NCI-H128 (cell line): ENCODE results near the gene TSC2.

Experiments
- DNase-seq: peaks from one replicate; lab custom pipeline; 2025; ENCODE audit not compliant: unreplicated experiment; lab: John Stamatoyannopoulos, UW

TSC2 gene

DNA sequence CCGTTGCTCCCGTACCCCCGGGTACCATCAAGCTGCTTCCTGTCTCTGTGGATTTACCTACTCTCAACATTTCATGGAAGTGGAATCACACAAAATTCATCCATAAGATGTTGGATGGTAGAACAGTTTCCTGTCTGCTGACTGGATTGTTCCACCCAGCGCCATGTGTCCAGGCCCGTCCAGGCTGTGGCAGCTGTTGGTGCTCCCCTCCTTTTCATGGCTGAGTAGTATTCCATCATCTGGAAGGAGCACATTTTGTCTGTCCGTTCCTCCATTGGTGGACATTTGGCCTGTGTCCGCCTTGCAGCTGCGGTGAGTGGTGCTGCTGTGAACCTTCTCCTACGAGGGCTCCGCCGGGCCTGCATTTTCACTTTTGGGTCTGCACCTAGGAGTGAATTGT, 18.4 kb downstream of the TSC2 start:
- no peak for DNase-seq

DNA sequence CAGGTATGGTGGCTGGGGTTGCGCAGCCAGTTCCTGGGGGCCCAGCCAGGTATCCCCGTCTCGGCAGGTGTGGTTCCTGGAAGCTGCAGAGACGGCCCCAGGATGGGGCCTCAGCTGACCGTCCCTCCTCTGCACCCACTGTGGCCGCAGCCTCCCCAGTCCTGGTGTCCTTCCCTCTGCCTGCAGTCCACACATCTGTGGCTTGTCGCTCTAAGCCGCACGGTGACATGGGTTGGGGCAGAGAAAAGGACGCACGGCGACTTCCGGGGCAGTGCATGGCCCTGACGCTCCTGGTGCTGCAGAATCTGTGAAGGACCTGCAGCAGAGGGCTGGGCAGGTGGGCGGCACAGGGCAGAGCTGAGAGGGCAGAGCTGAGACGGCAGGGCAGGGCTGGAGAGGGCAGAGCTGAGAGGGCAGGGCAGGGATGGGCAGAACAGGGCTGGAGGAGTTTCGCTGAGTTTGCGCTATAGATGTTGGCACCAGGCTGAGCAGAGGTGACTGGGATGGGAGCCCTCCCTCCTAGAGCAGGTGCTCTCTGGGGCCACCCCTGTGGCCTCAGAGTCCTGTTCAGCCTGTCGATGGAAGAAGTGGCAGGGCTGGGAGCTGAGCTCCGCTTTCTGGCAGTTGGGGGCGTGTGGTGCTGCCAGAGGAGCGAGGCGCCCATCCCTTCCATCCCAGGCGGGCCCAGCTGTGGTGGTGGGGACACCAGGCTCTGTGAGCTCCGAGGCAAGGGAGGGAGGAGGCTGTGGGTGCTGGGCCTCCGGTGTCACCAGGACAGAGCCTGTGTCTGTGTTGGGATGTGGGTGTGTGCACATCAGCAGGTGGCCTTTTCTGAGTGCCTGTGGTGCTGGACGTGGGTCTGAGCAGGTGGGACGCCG, 23.0 kb downstream of the TSC2 start:
- no peak for DNase-seq

DNA sequence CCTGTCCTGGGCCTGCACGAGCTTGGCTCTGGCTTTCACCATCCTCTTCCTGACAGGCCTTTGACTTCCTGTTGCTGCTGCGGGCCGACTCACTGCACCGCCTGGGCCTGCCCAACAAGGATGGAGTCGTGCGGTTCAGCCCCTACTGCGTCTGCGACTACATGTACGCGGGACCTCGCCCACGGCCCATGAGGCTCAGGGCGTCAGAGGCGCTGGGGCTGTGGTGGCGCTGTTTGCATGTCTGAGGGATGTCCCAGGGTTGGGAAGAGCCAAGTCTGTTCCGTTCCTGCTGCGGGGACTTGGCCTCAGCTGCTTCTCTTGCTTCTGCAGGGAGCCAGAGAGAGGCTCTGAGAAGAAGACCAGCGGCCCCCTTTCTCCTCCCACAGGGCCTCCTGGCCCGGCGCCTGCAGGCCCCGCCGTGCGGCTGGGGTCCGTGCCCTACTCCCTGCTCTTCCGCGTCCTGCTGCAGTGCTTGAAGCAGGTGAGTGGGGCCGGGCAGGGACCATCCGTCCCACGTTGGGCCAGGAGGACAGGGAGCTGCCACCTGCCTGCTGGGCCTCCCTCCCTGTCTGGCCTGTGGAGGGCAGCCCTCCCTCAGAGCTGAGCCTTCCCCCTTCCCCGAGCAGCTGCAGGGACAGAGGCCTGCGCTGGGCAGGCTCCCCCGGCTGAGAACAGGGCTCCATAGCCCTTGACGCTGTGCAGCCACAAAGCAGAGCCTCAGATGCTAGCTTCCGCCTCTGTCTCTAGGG, 23.8 kb downstream of the TSC2 start:
- DNase-seq: no peak

DNA sequence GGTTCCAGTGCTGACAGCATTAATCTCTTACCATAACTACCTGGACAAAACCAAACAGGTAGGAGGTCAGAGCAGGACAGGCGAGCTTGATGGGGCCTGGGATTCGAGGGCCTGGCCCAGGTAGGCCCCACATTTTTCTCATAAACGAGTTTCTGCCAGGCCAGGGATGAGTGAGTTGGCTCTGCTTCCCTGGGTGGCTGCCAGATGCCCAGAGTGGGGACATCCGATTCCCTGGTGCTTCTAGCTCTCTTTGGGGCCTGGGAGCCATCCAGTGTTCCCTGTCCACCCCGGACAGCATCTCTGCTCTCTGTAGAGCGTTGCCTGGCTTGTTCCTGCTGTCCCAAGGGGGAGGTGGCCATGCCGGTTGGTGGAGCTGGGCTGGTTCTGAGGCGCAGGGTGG, 25.1 kb downstream of the TSC2 start:
- DNase-seq: no peak

DNA sequence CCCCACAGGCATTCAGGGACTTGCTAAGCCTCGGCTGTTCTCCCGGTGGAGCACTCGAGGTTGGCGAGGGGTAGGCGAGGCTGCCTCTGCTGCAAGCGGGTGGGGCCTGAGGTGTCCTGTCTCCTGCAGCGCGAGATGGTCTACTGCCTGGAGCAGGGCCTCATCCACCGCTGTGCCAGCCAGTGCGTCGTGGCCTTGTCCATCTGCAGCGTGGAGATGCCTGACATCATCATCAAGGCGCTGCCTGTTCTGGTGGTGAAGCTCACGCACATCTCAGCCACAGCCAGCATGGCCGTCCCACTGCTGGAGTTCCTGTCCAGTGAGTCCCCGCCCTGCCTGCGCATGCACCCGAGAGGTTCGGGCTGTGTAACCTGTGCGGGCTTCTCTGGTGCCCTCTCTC, 26.3 kb downstream of the TSC2 start:
- no peak for DNase-seq

DNA sequence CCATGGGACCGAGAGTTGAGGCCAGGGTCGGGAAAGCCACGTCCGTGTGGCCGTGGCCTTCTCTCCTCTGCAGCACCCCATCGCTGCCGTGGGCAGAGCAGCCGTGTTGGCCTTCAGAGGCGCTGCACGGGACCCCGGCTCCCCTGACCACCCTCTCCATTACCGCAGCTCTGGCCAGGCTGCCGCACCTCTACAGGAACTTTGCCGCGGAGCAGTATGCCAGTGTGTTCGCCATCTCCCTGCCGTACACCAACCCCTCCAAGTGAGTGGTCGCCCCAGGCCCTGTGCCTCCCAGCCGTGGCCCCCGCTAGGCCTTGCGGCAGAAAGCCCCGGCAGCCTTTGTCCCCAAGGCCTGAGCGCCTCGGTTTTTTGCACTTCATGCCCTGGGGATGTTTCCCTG, 27.8 kb downstream of the TSC2 start:
- DNase-seq: no peak

DNA sequence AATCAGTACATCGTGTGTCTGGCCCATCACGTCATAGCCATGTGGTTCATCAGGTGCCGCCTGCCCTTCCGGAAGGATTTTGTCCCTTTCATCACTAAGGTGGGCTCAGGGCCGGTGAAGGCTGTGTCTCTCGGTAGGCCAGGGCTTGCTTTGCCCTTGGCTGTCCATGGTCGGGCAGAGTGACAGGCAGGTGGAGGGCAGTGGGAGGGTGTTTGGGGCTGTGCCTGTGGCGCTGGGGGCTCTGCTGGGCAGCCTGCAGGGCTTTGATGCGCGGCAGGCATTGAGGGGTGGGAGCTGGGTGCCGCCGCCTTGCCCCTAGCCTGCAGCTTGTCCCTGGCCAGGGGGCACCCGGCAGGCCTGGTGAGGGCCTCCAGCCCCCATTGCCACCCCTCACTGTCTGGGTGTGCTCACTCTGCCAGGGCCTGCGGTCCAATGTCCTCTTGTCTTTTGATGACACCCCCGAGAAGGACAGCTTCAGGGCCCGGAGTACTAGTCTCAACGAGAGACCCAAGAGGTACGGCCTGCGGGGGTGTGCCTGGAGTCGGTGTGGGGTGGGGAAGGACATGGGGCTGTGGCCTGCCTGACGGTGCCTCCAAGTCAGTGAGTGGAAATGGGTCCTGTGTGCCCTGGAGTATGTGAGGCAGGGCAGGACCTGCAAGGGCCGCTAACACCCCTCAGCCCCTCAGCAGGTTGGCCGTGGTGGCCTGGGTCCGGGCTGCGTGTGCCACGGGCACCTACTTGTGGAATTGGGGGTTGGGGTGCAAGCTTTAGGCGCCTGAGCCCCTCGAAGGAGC, 28.5 kb downstream of the TSC2 start:
- no peak for DNase-seq

DNA sequence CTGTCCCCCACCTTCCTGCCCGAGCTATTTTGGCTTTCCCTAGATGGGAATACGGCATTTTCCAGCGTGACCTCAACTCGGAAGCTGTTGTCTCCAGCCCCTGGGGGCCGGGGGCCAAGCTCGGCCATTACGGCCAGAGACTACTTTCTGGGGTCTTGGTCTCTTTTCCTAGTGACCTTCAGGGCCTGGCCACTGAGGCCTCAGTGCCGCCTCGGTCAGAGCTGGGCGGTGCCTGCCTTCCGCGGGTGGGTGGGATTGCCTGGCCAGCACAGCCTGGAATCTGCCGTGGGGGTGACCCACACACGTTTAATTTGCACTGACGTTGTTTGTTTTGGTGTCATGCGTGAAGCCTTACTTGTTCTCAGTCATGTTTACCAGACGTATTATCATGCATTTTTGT, 29.2 kb downstream of the TSC2 start:
- no peak for DNase-seq

DNA sequence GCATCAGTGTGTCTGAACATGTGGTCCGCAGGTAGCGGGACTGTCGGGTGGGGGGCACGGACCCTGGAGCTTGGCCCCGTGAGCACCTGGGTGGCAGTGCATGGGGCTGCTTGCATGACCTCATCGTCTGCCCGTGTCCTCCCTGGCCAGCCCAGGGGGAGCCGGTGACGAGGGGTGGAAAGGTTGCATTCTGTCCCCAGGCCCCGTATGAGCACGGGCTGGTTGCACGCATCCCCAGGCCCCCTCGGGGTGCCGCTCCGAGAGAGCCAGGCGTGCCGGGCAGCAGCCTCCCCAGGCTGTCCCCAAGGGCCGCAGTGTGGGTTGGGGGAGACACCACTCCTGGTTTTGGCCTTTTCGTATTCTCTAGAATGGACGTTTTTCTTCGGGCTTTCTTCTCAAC, 29.9 kb downstream of the TSC2 start:
- DNase-seq: no peak

DNA sequence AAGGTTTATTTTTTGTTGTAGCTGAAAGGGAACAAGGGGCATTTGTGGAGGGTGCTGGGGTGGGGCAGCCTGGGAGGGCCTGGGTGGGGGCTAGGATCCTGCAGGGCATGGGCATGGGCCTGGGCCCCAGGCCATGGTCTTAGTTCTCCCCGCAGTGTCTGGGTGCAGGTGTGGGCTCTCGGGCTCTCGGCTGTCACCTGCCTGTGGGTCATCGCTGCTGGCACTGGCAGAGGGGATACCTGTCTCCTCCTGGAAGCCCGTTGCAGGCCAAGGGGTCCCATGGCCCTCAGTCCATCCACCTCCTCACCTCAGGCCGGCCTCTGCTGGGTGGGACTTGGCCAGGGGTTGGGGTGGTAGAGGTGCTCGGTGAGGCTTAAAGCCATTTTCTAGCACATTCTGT, 30.3 kb downstream of the TSC2 start:
- no peak for DNase-seq

DNA sequence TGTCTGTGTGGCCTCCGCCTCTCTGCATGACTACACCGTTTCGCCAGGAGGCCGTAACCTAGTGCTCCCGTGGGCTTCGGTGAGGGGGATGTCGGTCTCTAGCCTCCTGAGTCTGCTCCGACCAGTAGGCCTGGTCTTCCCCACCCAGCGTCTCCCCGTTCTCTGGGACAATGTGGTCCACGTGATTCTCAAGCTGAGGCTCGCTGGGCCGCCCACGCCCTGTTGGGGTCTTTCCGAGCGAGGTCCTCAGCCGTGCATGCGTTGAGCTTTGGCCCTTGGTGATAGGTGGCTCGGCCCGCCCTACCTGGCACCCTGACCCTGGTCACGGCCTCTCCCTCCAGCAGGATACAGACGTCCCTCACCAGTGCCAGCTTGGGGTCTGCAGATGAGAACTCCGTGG, 30.9 kb downstream of the TSC2 start:
- DNase-seq: no peak

DNA sequence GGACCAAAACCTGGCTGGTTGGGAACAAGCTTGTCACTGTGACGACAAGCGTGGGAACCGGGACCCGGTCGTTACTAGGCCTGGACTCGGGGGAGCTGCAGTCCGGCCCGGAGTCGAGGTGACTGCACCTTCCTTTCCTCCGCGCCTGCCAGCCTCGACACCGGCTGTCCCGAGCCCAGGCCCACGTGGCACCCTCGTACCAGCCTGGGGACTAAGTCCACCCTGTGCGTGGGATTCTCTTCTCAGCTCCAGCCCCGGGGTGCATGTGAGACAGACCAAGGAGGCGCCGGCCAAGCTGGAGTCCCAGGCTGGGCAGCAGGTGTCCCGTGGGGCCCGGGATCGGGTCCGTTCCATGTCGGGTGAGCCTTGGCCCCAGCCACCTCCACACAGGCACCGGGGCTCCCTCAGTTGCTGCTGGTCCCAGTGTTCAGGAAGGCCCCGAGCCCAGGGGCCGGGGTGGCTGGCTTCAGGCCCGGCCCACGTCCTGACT, 31.6 kb downstream of the TSC2 start:
- DNase-seq: no peak

DNA sequence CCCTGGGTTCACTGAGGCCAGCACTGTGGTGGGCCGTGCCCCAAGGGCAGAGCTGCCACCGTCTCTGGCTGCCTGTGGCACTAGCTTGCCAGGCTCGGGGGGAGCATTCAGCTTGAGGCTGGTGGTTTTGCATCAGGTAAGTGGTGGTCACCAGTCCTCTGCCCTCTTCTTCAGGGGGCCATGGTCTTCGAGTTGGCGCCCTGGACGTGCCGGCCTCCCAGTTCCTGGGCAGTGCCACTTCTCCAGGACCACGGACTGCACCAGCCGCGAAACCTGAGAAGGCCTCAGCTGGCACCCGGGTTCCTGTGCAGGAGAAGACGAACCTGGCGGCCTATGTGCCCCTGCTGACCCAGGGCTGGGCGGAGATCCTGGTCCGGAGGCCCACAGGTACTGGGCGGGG, 32.2 kb downstream of the TSC2 start:
- no peak for DNase-seq

DNA sequence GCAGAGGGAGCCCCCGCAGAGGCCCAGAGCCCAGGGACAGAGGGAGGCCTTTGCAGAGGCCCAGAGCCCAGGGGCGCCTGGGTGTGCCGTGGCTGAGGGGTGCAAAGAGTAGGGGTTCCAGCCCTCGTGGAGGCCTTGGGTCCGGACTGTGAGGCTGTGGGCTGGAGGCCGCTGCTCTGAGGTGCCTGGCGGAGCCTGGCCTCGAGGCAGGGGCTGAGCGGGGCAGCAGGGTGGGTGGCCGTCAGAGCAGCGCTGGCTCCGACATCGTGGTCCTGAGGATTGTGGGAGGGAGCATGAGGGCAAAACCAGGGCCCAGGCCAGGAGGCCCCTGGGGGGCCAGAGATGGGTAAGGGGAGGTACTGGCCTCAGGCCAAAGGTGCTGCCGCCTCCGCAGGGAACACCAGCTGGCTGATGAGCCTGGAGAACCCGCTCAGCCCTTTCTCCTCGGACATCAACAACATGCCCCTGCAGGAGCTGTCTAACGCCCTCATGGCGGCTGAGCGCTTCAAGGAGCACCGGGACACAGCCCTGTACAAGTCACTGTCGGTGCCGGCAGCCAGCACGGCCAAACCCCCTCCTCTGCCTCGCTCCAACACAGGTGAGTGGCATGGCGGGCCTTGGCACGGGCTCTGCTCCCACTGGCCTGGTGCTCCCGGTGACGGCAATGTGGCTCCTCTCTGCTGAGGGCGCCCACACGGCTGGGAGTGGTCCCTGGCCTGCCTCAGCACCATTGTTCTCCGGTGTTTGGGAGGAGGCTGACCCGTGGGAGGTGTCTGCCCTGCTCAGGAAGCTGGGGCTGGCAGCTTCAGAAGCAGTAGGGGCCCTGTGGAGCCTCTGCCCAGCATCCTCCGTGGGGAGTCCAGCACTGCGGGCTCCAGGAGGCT, 33.7 kb downstream of the TSC2 start:
- no peak for DNase-seq

DNA sequence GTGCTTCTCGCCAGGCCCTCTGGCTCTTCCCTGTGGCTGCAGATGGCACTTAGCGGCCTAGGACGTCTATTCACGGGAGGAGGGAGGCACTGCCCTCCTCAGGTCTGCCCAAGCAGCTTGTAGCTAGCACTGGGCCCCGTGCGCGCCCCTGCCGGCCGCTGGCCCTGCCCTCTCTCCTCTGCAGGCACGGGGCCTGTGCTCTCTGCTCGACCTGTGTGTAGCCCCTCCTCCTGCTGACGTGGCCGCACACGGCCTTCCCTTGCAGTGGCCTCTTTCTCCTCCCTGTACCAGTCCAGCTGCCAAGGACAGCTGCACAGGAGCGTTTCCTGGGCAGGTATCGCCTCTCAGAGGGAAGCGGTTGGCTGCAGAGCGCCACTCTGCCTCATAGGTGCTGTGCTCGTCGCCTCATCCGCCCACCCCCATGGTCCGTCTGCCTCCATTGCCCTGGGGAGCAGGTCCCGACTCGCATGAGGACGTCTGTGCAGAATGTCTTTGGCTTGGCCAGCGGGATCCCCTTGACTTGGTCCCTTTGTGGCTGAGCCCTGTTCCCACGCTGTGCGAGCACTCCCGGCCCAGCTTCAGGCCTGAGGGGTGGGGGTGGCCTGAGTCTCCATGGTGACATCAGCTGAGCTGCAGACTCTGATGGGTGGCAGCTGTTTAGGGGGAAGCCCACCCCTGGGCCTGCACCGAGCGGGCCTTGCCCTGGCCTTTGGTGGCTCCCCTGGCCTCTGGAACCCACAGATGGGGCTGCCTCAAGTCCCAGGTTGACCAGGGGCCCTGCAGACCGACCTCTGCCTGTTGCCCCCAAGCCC, 34.6 kb downstream of the TSC2 start:
- no peak for DNase-seq

DNA sequence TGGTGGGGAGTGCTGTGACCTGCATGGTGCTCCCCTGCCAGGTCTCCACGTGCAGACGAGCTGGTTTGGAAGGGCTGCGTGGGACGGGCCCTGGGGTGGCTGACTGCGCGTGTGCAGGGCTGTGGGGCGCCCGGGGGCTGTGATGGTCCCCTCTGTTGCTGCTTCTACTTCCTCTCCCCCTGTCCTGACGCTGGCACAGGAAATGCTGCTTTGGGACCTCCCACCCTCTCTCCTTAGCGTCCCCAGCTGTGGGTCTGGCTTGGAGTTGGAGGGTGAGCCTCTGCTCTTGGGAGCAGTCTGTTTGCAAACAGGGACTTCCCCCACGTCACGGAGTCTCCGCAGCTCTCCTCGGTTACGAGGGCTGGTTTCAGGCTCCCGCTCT, 35.2 kb downstream of the TSC2 start:
- DNase-seq: no peak

DNA sequence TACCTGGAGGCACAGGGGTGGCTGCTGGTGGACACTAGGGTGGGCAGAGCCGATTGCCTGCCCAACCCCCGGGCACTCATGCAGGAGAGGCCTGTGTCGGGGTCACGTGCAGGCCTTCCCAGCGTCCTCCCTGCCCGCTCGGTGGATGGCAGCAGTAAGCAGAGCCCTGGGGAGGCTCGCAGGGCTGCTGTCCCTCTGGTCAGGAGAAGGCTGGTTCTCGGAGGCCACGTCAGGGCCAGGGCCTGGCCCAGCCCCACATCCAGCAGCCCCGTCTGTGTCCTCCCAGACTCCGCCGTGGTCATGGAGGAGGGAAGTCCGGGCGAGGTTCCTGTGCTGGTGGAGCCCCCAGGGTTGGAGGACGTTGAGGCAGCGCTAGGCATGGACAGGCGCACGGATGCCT, 35.6 kb downstream of the TSC2 start:
- no peak for DNase-seq

DNA sequence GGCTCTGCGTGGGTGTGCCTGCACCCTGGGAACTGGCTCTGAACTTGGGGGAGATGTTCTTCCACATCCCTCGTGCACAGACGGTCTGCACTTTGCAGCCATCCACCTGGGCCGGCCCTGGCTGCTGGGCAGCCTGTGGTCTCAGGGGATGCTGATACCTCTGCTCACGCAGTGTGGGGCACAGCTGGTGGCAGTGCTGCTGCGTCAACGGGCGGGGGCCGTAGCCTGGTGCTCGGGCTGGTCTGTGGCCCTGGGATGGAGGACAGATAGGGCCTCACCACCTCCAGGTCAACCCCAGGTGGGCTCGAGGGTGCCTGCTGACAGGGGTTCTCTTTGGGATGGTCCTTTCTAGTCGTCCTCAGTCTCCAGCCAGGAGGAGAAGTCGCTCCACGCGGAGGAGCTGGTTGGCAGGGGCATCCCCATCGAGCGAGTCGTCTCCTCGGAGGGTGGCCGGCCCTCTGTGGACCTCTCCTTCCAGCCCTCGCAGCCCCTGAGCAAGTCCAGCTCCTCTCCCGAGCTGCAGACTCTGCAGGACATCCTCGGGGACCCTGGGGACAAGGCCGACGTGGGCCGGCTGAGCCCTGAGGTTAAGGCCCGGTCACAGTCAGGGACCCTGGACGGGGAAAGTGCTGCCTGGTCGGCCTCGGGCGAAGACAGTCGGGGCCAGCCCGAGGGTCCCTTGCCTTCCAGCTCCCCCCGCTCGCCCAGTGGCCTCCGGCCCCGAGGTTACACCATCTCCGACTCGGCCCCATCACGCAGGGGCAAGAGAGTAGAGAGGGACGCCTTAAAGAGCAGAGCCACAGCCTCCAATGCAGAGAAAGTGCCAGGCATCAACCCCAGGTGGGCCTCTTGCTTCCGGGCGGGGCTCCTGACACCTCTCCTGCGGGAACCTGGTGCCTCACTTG, 36.3 kb downstream of the TSC2 start:
- no peak for DNase-seq
